ENCODE measurements around the gene SERPINA6. TPM values are rescaled to one million over a fixed set of nuclear protein-coding genes. Genes with fewer than 3 reads are reported as not detected.
"Not testable (repeated sequence)": the region's sequence is repeated elsewhere in the genome, so short reads cannot be mapped to it uniquely, and the experiment has no call there.

The SERPINA6 gene
- total RNA-seq: not detected
- long read RNA-seq: 0 reads

DNA sequence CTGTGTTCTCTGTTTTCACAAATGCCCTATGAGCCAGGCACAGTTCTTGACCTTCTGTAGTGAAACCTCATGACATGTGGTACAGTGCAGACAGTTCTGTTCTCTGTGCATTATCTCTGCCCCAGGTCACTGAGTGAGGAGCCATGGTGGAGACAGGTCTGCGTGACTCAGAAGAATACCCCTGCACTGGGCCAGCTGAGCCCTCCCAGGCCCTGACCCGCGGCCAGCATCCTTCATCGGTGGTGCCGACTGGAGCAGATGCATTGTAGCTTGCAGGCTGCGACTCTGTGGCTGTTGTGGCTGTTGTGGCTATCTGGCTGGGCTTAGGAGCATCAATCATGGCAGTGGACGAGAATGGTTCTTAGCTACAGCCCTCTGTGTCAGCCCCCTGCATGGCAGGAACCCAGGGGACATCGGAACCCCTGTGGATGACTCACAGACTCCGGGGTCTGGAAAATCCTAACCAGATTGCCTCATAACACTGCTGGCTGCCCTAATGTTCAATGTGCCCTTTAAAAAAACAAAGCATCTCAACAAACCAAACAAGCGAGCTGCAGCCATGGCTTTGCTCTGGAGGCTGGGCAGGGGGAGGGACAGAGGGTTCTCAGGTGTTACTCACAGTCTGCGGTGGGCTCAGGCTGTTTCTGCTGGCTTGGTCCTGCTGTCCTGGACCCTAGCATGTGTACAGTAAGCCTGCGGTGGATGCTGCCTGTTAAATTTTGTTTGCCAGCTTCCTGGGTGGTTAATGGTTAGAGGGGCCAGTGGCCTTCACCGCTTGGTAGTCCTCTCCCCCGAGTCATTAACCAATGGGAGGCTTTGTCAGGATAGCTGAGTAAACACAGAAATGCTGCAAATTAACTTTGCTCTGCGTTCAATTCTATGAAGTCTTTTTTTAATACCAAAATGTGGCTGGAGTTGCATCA, at the start of gene SERPINA6:
SERPINA6 (minus strand) TSS at position 689 of the 923 bp plus-strand sequence. CDS start 8,688 bp downstream, outside the sequence.
- intact Hi-C loops (cut with micrococcal nuclease): no loop called here
- TF ChIP-seq, protein P1, sequence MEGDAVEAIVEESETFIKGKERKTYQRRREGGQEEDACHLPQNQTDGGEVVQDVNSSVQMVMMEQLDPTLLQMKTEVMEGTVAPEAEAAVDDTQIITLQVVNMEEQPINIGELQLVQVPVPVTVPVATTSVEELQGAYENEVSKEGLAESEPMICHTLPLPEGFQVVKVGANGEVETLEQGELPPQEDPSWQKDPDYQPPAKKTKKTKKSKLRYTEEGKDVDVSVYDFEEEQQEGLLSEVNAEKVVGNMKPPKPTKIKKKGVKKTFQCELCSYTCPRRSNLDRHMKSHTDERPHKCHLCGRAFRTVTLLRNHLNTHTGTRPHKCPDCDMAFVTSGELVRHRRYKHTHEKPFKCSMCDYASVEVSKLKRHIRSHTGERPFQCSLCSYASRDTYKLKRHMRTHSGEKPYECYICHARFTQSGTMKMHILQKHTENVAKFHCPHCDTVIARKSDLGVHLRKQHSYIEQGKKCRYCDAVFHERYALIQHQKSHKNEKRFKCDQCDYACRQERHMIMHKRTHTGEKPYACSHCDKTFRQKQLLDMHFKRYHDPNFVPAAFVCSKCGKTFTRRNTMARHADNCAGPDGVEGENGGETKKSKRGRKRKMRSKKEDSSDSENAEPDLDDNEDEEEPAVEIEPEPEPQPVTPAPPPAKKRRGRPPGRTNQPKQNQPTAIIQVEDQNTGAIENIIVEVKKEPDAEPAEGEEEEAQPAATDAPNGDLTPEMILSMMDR (IDR thresholded peaks at IDR 0.05; ENCODE audit: borderline replicate concordance): no peak

DNA sequence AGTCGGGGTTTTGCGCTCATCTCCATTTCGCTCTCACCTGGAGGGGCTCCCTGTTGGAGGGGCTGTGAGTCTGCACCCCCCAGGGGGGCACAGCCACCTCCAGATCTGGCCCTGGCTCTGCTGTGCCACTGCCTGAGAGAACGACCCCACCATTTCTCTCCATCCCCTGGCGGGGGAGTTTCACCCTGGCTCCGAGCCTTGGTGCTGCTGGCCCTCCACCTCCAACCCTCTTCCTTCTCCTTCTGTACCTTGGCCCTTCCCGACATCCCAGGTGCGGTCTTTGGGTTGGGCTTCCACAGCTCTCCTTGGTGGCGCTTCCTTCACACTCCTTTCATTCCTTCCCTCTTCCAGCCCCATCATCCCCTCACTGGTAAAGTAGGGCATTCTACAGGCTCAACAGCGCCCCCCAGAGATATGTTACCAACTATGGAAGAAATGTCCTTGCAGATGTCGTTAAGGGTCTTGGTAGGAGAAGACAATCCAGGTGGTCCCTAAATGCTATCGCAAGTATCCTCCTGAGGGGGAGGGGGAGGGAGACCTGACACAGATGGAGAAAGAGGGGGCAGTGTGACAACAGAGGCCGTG, 49.0 kb upstream of the SERPINA6 start:
- H3K36me3 ChIP-seq: no peaks in the 10 kb centered on the region
- no peak for DNase-seq
- no peaks in the 10 kb centered on the region for H3K9me3 ChIP-seq (replicated peaks)
- intact Hi-C loops (cut with micrococcal nuclease): no loop called here
- no peak overlapping the region for H3K4me3 ChIP-seq
- H3K4me1 ChIP-seq: no peaks in the 10 kb centered on the region
- peaks cover 72% of the 10 kb centered on the region for H3K27me3 ChIP-seq (ENCODE audit: low read depth)
- TF ChIP-seq, protein P1 (IDR thresholded peaks at IDR 0.05; ENCODE audit: borderline replicate concordance): no peak
- H3K27ac ChIP-seq (replicated peaks): no peak overlapping the region

More for the DNA sequence above, at the start of gene SERPINA6:
- peaks cover 15% of the 10 kb centered on the region for H3K9me3 ChIP-seq (replicated peaks)
- H3K4me3 ChIP-seq: no peak within 1 kb of the TSS
- no peaks in the 10 kb centered on the region for H3K36me3 ChIP-seq
- peaks cover 17% of the 10 kb centered on the region for H3K27me3 ChIP-seq (ENCODE audit: low read depth)
- no peak for DNase-seq
- H3K4me1 ChIP-seq: no peaks in the 10 kb centered on the region
- H3K27ac ChIP-seq (replicated peaks): no peak within 1 kb of the TSS

- intact Hi-C loops (cut with micrococcal nuclease): no loop called here
Measured at GRCh38 chr14:94370524-94370910, 47.4 kb upstream of the SERPINA6 start.

DNA sequence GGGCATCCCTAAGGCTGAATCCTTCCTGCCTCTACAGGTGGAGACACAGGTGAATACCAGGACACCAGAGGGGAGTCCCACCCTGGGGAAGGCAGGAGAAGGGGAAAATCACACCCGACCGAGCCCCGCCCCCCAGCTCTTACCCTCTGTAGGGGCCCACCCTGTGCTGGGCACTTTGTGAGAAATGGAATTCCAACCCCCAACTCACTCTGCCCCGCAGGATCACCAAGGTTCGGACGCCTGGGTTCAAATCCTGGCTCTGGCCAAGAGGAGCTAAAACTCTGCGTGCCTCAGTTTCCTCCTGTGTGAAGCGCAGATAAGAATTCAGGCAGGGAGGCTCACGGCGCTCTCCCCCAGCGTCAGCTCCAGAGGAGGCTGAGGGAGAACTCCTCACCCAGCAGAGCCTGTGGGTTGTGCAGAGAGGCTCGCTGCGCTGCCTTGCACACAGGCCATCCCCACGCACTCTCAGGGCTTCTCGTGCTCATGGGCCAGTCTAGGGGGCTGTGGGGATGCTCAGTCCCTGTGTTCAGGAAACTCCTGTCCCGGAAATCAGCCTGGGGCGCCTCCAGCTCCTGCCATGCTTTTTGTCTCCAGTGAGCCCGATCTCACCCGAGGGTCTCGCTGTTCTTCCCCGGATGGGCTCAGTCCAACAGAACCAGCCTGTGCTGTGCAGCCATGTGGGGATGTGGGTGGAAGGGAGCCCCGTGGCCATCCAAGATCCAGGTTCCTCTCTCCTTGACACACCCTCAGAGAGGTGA, 46.8 kb upstream of the SERPINA6 start:
- H3K27ac ChIP-seq (replicated peaks); H3K36me3 ChIP-seq; H3K4me1 ChIP-seq; DNase-seq; intact Hi-C loops (cut with micrococcal nuclease); H3K4me3 ChIP-seq; H3K9me3 ChIP-seq (replicated peaks): not testable (repeated sequence)
- H3K27me3 ChIP-seq (ENCODE audit: low read depth): peaks cover 58% of the 10 kb centered on the region

More at GRCh38 chr14:94370524-94370910, 47.4 kb upstream of the SERPINA6 start:
- no peak overlapping the region for H3K27ac ChIP-seq (replicated peaks)
- H3K27me3 ChIP-seq (ENCODE audit: low read depth): peaks cover 58% of the 10 kb centered on the region
- no peaks in the 10 kb centered on the region for H3K9me3 ChIP-seq (replicated peaks)
- H3K36me3 ChIP-seq: no peaks in the 10 kb centered on the region
- TF ChIP-seq, protein P1 (IDR thresholded peaks at IDR 0.05; ENCODE audit: borderline replicate concordance): no peak
- no peaks in the 10 kb centered on the region for H3K4me1 ChIP-seq
- no peak overlapping the region for H3K4me3 ChIP-seq
- DNase-seq: no peak

- intact Hi-C loops (cut with micrococcal nuclease): no loop called here
- Histone ChIP-seq H3K4me1 (no peaks in the 10 kb centered on the region), H3K27me3 (ENCODE audit: low read depth) (peaks cover 58% of the 10 kb centered on the region), H3K9me3 (replicated peaks) (no peaks in the 10 kb centered on the region), H3K36me3 (no peaks in the 10 kb centered on the region), H3K4me3 (no peak overlapping the region), H3K27ac (replicated peaks) (no peak overlapping the region)
- TF ChIP-seq, protein P1 (IDR thresholded peaks at IDR 0.05; ENCODE audit: borderline replicate concordance): no peak
- no peak for DNase-seq
Measured at GRCh38 chr14:94368956-94369355, 45.8 kb upstream of the SERPINA6 start.
